SHP77 (cell line): ENCODE measurements around the gene ZNF335.
A peak's percentile ranks its signal among the peaks of the same experiment; 100 is the strongest.
"Not testable (repeated sequence)": the region's sequence is repeated elsewhere in the genome, so short reads cannot be mapped to it uniquely, and the experiment has no call there.

Experiments used
- DNase-seq, 2 experiments: peaks; one replicate each; lab custom pipeline; 2025; lab: John Stamatoyannopoulos, UW

The ZNF335 gene

GRCh38 chr20:45969712-45970634, 2.0 kb downstream of the ZNF335 start:
- DNase-seq = peak; percentile 42 to 57

- no peak for DNase-seq
Measured at GRCh38 chr20:45968801-45969711, 2.9 kb downstream of the ZNF335 start.

- no peak for DNase-seq
Measured at GRCh38 chr20:45968081-45968671, 3.8 kb downstream of the ZNF335 start.

- DNase-seq = no peak
Measured at GRCh38 chr20:45967551-45968080, 4.4 kb downstream of the ZNF335 start.

GRCh38 chr20:45965169-45966002, 6.6 kb downstream of the ZNF335 start:
- no peak for DNase-seq

- no peak for DNase-seq
Measured at GRCh38 chr20:45964006-45964400, 8.0 kb downstream of the ZNF335 start.

GRCh38 chr20:45963059-45964005, 8.7 kb downstream of the ZNF335 start:
- peak; percentile 72 to 75 for DNase-seq

GRCh38 chr20:45962031-45962755, 9.8 kb downstream of the ZNF335 start:
- DNase-seq = no peak

GRCh38 chr20:45959956-45960630, 11.9 kb downstream of the ZNF335 start:
- DNase-seq = no peak

GRCh38 chr20:45959126-45959525, 12.9 kb downstream of the ZNF335 start:
- no peak for DNase-seq

GRCh38 chr20:45958593-45958992, 13.4 kb downstream of the ZNF335 start:
- DNase-seq = no peak

GRCh38 chr20:45957021-45957941, 14.7 kb downstream of the ZNF335 start:
- no peak for DNase-seq

GRCh38 chr20:45956326-45956725, 15.7 kb downstream of the ZNF335 start:
- not testable (repeated sequence) for DNase-seq

- DNase-seq = no peak
Measured at GRCh38 chr20:45953672-45954071, 18.3 kb downstream of the ZNF335 start.

- no peak for DNase-seq
Measured at GRCh38 chr20:45952861-45953260, 19.1 kb downstream of the ZNF335 start.

- DNase-seq = no peak
Measured at GRCh38 chr20:45951925-45952834, 19.8 kb downstream of the ZNF335 start.

GRCh38 chr20:45950330-45950646, 21.7 kb downstream of the ZNF335 start:
- DNase-seq = no peak
